ENCODE data around the gene ITFG1. TPM values are rescaled to one million over a fixed set of nuclear protein-coding genes. Genes with fewer than 3 reads are reported as not detected.
"Not testable (repeated sequence)": the region's sequence is repeated elsewhere in the genome, so short reads cannot be mapped to it uniquely, and the experiment has no call there.

The ITFG1 gene
- total RNA-seq, 2 experiments from 2014 or later = 18.9 to 27.0 TPM

DNA sequence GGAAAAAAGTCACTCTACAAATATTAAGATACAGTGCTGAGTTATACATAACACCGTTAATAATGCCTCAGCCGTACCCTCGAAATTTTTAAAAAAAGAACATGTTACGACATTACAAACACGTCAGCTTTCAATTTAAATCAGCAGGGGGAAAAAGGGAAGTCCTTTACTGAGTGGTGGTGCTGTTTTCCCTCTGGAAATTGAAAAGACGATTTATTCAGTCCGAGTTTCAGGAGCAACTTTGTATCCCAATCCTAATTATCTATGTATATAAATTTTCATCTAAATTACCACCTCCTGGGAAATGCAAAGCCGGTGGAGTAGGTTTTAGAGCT is 318.4 kb downstream of the ITFG1 start:
- ATAC-seq = no peak
- Mint-ChIP-seq H3K4me3 (peak overlapping the region; percentile 75), H3K36me3 (ENCODE audit: low read depth) (no peaks in the 10 kb centered on the region), H3K9me3 (ENCODE audit: low read depth) (no peaks in the 10 kb centered on the region), H3K4me1 (peaks cover 33% of the 10 kb centered on the region), H3K27me3 (peaks cover 21% of the 10 kb centered on the region), H3K27ac (peak overlapping the region; percentile 58)
- ChIA-PET POLR2A (interaction anchor here (1.3 to 1.4 kb wide), 2 partner anchors 29 to 319 kb away, joined by 3 to 5 read pairs; partner anchors contain the start of genes ITFG1 and PHKB), CTCF (interaction anchor here (0.7 to 2.9 kb wide), 26 partner anchors 9 to 1487 kb away, joined by 3 to 24 read pairs (median 4); partner anchors contain the start of genes ITFG1 and PHKB)
- intact Hi-C loops (cut with DNase I, micrococcal nuclease) = loop anchor here (1.0 to 10.0 kb wide), 15 partner anchors 28 to 1488 kb away; partner anchors contain the start of genes ABCC11 (in 1 of the 2), DNAJA2 (in 1 of the 2), GPT2 (in 1 of the 2) and ITFG1 (in 1 of the 2)
- DNase-seq = no peak

DNA sequence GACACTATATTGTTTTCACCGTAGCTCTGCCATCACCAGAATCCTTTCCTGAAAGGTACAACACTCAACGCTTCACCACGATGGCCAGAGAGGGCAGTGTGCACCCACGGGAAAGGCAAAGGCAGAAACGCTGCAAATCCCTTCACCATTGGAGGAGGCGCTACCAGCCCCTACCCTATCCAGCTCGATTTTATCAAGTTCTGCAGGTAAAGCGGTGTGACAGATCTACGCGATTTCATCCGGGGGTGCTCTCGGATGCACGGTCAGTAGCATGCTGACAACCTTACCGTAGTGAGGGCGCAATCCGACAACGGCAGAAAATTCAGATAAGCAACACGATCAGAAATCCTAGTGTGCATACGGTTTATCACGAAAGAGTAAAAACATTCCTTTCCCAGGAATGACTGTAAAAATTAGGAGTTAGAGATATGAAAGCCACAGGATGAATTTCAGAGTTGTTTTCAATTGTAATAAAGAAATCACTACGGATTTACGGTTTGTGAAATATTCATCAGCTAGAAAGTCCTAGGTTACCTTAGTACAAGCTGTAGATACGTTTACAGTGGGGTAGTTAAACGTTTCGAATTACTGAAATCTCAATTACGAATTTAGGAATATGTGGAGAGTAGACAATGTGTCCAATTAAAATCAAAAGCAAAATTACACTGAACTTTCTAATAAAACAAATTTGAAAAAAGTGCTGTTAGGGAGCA is 318.9 kb downstream of the ITFG1 start:
- peak; percentile 91 for DNase-seq
- H3K36me3 Mint-ChIP-seq (ENCODE audit: low read depth) = no peaks in the 10 kb centered on the region
- ChIA-PET CTCF (interaction anchor here (0.6 to 2.9 kb wide), 48 partner anchors 8 to 1488 kb away, joined by 3 to 24 read pairs (median 4); partner anchors contain the start of genes DNAJA2, ITFG1 and PHKB), POLR2A (interaction anchor here (0.6 to 1.4 kb wide), 3 partner anchors 24 to 319 kb away, joined by 3 to 5 read pairs (median 3); partner anchors contain the start of genes ITFG1 and PHKB)
- H3K27me3 Mint-ChIP-seq = peaks cover 21% of the 10 kb centered on the region
- peaks cover 35% of the 10 kb centered on the region for H3K4me1 Mint-ChIP-seq
- intact Hi-C loops (cut with DNase I, micrococcal nuclease) = loop anchor here (1.0 to 10.0 kb wide), 18 partner anchors 27 to 1489 kb away; partner anchors contain the start of genes ABCC11 (in 1 of the 2), DNAJA2 (in 1 of the 2), GPT2 (in 1 of the 2) and ITFG1 (in 1 of the 2)
- H3K27ac Mint-ChIP-seq = peak overlapping the region; percentile 58
- peak; percentile 79 for ATAC-seq
- peak overlapping the region; percentile 75 for H3K4me3 Mint-ChIP-seq
- no peaks in the 10 kb centered on the region for H3K9me3 Mint-ChIP-seq (ENCODE audit: low read depth)

- H3K9me3 Mint-ChIP-seq (ENCODE audit: low read depth) = no peaks in the 10 kb centered on the region
- H3K27ac Mint-ChIP-seq = no peak overlapping the region
- POLR2A ChIA-PET = no interaction called here
- peaks cover 42% of the 10 kb centered on the region for H3K4me1 Mint-ChIP-seq
- ATAC-seq (no peak), DNase-seq (no peak)
- intact Hi-C loops (cut with DNase I, micrococcal nuclease) = loop anchor here (1.0 to 10.0 kb wide), 10 partner anchors 192 to 1472 kb away; partner anchors contain the start of genes ABCC11 (in 1 of the 2), GPT2 (in 1 of the 2), LONP2 (in 1 of the 2) and N4BP1 (in 1 of the 2)
- CTCF ChIA-PET = interaction anchor here (0.8 to 2.9 kb wide), 9 partner anchors 10 to 1024 kb away, joined by 3 to 24 read pairs (median 6); partner anchors contain the start of gene DNAJA2
- H3K27me3 Mint-ChIP-seq = peaks cover 19% of the 10 kb centered on the region
- H3K36me3 Mint-ChIP-seq (ENCODE audit: low read depth) = no peaks in the 10 kb centered on the region
- no peak overlapping the region for H3K4me3 Mint-ChIP-seq
Measured at GRCh38 chr16:47140686-47141085, 320.2 kb downstream of the ITFG1 start.

GRCh38 chr16:47139561-47140185 is 321.2 kb downstream of the ITFG1 start:
- Mint-ChIP-seq H3K4me1 (peaks cover 41% of the 10 kb centered on the region), H3K9me3 (ENCODE audit: low read depth) (no peaks in the 10 kb centered on the region), H3K27ac (no peak overlapping the region), H3K36me3 (ENCODE audit: low read depth) (no peaks in the 10 kb centered on the region), H3K27me3 (peaks cover 12% of the 10 kb centered on the region), H3K4me3 (no peak overlapping the region)
- intact Hi-C loops (cut with DNase I, micrococcal nuclease) = loop anchor here (2.0 to 10.0 kb wide), 8 partner anchors 191 to 1473 kb away; partner anchors contain the start of genes ABCC11 (in 1 of the 2), GPT2 (in 1 of the 2), LONP2 (in 1 of the 2) and N4BP1 (in 1 of the 2)
- ATAC-seq = no peak
- POLR2A ChIA-PET = interaction anchor here (0.6 kb wide), 2 partner anchors 131 to 382 kb away, joined by 3 read pairs; no protein-coding TSS in a partner anchor
- DNase-seq = no peak
- CTCF ChIA-PET = interaction anchor here (0.8 to 1.8 kb wide), 3 partner anchors 8 to 1006 kb away, joined by 3 to 6 read pairs (median 4); no protein-coding TSS in a partner anchor

- ATAC-seq; H3K9me3 Mint-ChIP-seq (ENCODE audit: low read depth); intact Hi-C loops (cut with DNase I, micrococcal nuclease); H3K27me3 Mint-ChIP-seq; POLR2A ChIA-PET; H3K27ac Mint-ChIP-seq; DNase-seq; H3K36me3 Mint-ChIP-seq (ENCODE audit: low read depth); H3K4me3 Mint-ChIP-seq: not testable (repeated sequence)
- peaks cover 43% of the 10 kb centered on the region for H3K4me1 Mint-ChIP-seq
- CTCF ChIA-PET = interaction anchor here (0.7 to 1.0 kb wide), 2 partner anchors 100 to 190 kb away, joined by 3 read pairs; no protein-coding TSS in a partner anchor
Measured at GRCh38 chr16:47137925-47138324, 322.9 kb downstream of the ITFG1 start.

DNA sequence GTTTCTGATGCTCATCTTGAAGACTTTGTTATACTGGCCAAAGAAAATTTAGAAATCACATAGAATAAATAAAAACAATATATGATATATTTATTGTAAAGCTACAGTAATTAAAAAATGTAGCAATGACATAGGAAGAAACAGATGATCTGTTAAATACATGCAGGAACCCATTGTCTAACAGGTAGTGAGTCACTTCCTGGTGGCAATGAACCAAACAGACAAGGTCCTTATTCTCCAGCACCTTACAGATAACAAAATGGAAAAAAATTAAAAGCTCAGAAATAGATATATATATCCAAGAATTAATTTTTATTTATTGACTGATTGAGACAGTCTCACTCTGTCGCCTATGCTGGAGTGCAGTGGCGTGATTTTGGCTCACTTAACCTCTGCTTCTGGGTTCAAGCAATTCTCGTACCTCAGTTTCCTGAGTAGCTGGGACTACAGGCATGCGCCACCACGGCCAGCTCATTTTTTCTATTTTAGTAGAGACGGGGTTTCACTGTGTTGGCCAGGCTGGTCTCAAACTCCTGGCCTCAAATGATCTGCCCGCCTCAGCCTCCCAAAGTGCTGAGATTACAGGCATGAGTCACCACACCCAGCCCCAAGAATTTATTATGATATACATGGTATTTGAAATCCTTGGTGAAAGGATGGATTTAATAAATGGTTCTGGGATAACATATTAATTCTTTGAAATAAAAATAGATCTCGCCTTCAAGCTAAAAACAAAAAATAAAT is 324.6 kb downstream of the ITFG1 start:
- H3K36me3 Mint-ChIP-seq (ENCODE audit: low read depth) = no peaks in the 10 kb centered on the region
- POLR2A ChIA-PET = no interaction called here
- ATAC-seq (peak; percentile 72), DNase-seq (peak; percentile 27)
- no peaks in the 10 kb centered on the region for H3K27me3 Mint-ChIP-seq
- peaks cover 31% of the 10 kb centered on the region for H3K4me1 Mint-ChIP-seq
- H3K27ac Mint-ChIP-seq = peak overlapping the region; percentile 47
- CTCF ChIA-PET = interaction anchor here (0.8 to 2.2 kb wide), 3 partner anchors 22 to 98 kb away, joined by 3 to 7 read pairs (median 3); no protein-coding TSS in a partner anchor
- no peak overlapping the region for H3K4me3 Mint-ChIP-seq
- no peaks in the 10 kb centered on the region for H3K9me3 Mint-ChIP-seq (ENCODE audit: low read depth)
- intact Hi-C loops (cut with DNase I, micrococcal nuclease) = no loop called here

GRCh38 chr16:47134550-47134949 is 326.3 kb downstream of the ITFG1 start:
- ChIA-PET CTCF (interaction anchor here (1.2 to 2.2 kb wide), 2 partner anchors 8 to 21 kb away, joined by 3 to 7 read pairs; no protein-coding TSS in a partner anchor), POLR2A (no interaction called here)
- intact Hi-C loops (cut with DNase I, micrococcal nuclease) = no loop called here
- Mint-ChIP-seq H3K9me3 (ENCODE audit: low read depth) (no peaks in the 10 kb centered on the region), H3K4me3 (no peak overlapping the region), H3K27ac (no peak overlapping the region), H3K36me3 (ENCODE audit: low read depth) (no peaks in the 10 kb centered on the region), H3K27me3 (no peaks in the 10 kb centered on the region), H3K4me1 (peaks cover 31% of the 10 kb centered on the region)
- DNase-seq (no peak), ATAC-seq (no peak)

GRCh38 chr16:47132308-47132707 is 328.6 kb downstream of the ITFG1 start:
- Mint-ChIP-seq H3K4me3 (no peak overlapping the region), H3K4me1 (peaks cover 19% of the 10 kb centered on the region), H3K9me3 (ENCODE audit: low read depth) (no peaks in the 10 kb centered on the region), H3K27me3 (no peaks in the 10 kb centered on the region), H3K36me3 (ENCODE audit: low read depth) (peaks cover 2% of the 10 kb centered on the region), H3K27ac (no peak overlapping the region)
- ATAC-seq = no peak
- intact Hi-C loops (cut with DNase I, micrococcal nuclease) = no loop called here
- ChIA-PET POLR2A (no interaction called here), CTCF (interaction anchor here (0.6 to 0.7 kb wide), 2 partner anchors 28 to 183 kb away, joined by 3 read pairs; no protein-coding TSS in a partner anchor)
- no peak for DNase-seq

DNA sequence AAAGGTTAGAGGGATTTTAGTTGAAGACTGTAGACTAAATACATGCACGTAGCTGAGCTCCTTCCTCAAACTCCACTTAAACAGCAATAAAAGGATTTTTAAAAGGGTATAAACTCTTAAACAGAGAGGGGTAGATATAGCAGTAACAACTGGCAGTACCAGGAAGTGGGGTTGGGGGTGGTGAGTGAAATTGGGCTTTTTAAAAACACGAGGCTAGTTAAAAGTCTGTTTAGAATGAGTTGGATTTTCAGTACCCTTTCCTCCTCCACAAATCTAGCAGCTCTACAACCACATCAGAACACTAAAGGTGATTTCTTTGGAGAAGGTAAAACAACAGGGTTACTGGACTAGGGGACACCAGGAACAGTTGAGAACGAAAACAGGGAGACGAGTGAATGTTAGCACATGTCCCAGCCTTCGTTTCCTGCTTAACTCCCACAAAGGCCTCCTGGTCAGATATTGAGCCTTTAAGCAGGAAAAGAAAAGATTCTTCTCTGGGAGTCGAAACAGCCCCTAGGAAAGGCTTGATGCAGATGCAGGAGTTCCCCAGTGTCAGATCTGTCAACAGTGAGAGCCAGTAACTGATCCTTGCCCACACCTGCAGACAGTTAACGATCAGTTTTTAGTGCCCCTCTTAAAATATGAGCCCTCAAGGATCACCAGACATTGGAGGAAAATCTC is 331.0 kb downstream of the ITFG1 start:
- intact Hi-C loops (cut with DNase I, micrococcal nuclease) = no loop called here
- peak overlapping the region; percentile 22 for H3K27ac Mint-ChIP-seq
- ChIA-PET CTCF (interaction anchor here (0.7 to 2.7 kb wide), 2 partner anchors 12 to 73 kb away, joined by 4 to 24 read pairs; no protein-coding TSS in a partner anchor), POLR2A (no interaction called here)
- no peaks in the 10 kb centered on the region for H3K27me3 Mint-ChIP-seq
- peaks cover 5% of the 10 kb centered on the region for H3K36me3 Mint-ChIP-seq (ENCODE audit: low read depth)
- H3K9me3 Mint-ChIP-seq (ENCODE audit: low read depth) = no peaks in the 10 kb centered on the region
- no peak overlapping the region for H3K4me3 Mint-ChIP-seq
- ATAC-seq (peak; percentile 39), DNase-seq (no peak)
- H3K4me1 Mint-ChIP-seq = peaks cover 11% of the 10 kb centered on the region

DNA sequence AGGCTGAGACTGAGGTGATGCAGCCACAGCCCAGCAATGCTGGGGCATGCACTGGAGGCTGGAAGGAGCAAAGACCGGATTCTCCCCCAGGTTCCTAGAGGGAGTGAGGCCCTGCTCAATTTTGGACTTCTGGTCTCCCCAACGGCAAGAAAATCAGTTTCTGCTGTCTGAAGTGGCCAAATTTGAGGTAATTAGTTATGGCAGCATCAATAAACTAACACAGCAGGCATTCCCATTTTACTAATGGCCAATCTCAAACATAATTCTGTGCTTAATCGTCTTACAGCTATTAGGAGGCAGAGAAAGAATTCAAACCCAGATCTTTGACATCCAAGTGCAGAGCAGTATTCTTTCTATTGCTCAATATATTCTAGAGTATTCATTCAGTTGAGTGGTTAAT is 333.3 kb downstream of the ITFG1 start:
- intact Hi-C loops (cut with DNase I, micrococcal nuclease) = no loop called here
- Mint-ChIP-seq H3K36me3 (ENCODE audit: low read depth) (peaks cover 7% of the 10 kb centered on the region), H3K27me3 (no peaks in the 10 kb centered on the region), H3K4me1 (peaks cover 8% of the 10 kb centered on the region), H3K4me3 (no peak overlapping the region), H3K27ac (no peak overlapping the region), H3K9me3 (ENCODE audit: low read depth) (no peaks in the 10 kb centered on the region)
- ChIA-PET CTCF (interaction anchor here (1.0 to 1.2 kb wide), 3 partner anchors 14 to 310 kb away, joined by 3 read pairs; no protein-coding TSS in a partner anchor), POLR2A (no interaction called here)
- ATAC-seq = no peak
- DNase-seq = no peak
